GM23248 (cell line): Measurements from ENCODE around the gene LGR6.

Experiments used
- EZH2 ChIP-seq: fragments of 200-600 bp; sonication (generic); IDR thresholded peaks from 2 replicates; pipeline ENCODE4 v1.6.1; 2018; ENCODE audit warnings: antibody characterized with exemption, mild to moderate bottlenecking; ENCODE audit not compliant: insufficient read depth, poor library complexity, severe bottlenecking
- EZH2phosphoT487 ChIP-seq: fragments of 200-600 bp; sonication (generic); IDR thresholded peaks from 2 replicates; pipeline ENCODE4 v1.6.1; 2018; ENCODE audit warnings: antibody characterized with exemption, moderate library complexity, mild to moderate bottlenecking, low read depth; ENCODE audit not compliant: insufficient read depth

- TF ChIP-seq EZH2phosphoT487 (no peak), EZH2 (no peak)
These were observed 17.4 kb downstream of the LGR6 start for GRCh38 chr1:202210969-202211368.
